GM18951 (cell line): ENCODE measurements around the gene PEX14.

Source experiments
- POLR2A ChIP-seq: IDR thresholded peaks from 4 replicates; pipeline ENCODE4 v1.6.1; 2011; ENCODE audit warnings: mild to moderate bottlenecking; ENCODE audit not compliant: insufficient read length, insufficient read depth; ENCODE audit errors: extremely low read depth
- in situ Hi-C: fragments of 300-500 bp; cut with MboI; formaldehyde crosslinking; loops from one replicate; pipeline ENCODE4 v1.12.0; 2022; ENCODE audit warnings: low sequenced_read_pairs, mixed read lengths, inconsistent platforms; ENCODE audit not compliant: unreplicated experiment

PEX14 gene

DNA sequence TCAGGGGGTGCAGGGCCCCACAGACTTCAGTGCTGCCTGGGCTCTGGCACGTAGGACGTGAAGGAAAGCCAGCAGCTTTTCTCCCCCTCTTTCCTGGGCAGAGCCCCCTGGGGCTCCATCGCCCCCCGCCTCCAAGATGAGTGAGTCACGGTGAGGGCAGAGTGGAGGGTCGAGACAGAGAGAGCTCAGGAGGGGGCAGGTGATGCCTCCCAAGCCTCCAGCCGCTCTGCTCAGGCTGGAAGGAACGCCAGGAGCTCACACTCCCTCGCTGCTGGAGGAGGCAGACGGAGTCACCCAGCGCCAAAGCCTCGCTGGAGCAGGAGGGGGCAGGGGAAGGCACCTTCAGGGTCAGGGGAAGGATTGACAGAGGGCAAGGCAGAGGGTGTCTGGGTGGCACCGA, 202.2 kb downstream of the PEX14 start:
- in situ Hi-C loops = no loop called here
- TF ChIP-seq POLR2A = no peak

DNA sequence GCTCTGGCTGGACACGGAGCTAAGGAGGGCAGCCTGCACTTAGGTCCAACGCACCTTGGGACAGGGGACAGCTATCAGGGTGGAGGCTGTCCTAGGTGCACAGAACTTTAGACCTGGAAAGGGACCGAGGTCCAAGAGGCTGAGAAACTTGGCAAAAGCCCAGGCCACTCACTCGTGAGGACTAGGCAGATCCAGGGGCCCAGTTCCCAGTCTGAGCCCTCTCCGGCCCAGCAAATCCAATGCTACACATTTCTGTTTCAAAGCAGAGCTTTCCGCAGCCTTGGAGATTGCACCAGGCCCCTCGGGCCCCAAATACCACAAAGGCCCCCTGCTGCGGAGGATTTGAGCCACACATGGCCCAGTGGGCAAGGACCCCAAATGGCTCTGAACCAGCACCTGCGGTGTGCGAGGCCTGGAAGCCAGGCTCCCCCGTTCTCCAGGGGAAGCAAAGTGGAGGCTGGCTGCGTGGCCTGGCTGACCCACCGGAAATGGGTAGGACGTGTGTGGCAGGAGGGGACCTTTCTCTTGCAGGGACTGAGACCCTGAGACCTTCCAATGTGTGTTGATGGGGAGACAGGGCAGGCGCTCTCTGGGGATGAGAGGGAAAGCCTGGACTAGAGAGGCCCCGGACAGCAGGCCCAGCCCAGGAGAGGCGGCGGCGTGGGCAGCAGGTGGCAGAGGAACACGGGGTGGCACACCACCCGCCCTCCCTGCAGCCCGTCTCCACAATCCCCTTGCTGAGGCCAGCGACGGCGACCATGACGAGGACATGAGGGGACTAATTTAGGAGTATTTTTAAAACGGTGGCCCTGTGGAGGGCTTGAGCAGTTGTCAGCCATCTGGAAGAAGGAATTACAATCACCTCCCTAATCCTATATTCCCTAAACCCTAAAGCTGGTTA, 203.0 kb downstream of the PEX14 start:
- no peak for TF ChIP-seq POLR2A
- in situ Hi-C loops = no loop called here

DNA sequence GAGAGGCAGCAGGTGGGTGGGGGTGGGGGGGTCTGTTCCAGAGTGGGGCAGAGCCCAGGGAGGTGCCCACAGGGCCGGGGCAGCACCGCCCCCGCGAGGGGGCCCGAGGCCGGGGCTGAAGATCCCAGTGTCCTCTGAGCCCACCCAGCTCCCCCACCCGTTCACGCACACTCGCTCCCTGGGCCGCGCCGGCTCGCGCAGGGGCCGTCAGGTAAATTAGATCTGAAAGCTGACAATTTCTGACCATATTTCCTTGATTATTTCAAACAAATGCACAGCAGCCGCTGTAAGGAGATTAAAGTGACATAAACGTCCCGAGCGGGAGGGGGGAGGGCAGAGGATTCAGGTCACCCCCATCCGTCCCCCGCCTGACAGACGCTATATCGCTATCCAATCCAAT, 203.7 kb downstream of the PEX14 start:
- in situ Hi-C loops = no loop called here
- no peak for TF ChIP-seq POLR2A

DNA sequence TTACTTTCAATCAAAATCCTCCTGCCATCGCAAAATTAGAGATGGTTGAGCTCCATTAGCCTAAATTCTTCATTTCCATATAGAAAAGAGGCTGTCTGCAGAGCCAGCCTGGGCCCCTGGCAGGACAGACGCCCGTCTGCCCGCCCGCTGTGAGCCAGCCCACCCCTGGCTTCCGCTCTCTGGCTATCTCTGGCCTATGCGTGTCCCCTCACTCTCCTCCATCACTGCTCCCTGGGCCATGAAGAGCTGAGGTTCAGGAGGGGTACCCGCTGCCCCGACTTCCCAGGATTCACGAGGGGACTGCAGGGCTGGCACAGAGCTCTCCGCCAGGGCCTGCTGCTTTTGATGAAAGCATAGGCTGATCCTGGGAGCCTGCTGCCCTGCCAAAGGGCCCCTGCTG, 204.1 kb downstream of the PEX14 start:
- TF ChIP-seq POLR2A = no peak
- in situ Hi-C loops = no loop called here

DNA sequence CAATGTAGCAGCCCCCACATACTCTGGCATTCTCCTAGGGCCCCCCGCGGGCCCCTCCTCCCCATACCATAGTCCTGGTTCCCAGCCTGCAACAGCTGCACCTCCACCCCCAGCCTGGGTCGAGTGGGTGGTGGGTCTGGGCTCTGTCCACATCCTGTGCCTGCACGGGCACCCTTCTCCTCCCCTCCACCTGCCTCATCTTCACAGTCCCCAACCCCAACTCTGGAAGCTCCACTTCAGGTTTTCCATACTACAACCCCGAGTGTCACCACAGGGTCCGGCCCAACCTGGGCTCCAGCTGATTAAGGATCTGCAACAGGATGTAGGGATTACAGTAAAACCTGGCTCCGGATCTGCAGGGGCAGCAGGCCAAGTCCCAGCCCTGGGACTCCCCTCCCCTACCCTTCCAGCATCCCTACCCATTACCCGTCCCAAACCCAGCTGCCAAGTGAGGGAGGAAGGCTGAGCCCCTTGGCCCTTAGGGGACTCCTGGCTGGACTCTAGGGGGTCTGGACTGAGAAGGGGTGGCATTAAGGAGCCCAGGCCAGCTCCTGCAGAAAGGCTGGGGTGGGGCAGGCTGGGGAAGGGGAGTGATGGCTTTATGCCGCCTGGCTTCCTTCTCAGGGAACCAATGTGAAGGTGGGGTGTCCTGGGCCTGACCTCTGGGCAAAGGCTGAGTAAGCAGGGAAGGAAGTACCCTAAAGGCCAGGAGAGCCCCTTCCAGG, 204.9 kb downstream of the PEX14 start:
- in situ Hi-C loops = no loop called here
- no peak for TF ChIP-seq POLR2A
